GM23248 (cell line): ENCODE data around the gene TRPM2.

Source experiments
- EZH2 ChIP-seq: fragments of 200-600 bp; sonication (generic); IDR thresholded peaks from 2 replicates; pipeline ENCODE4 v1.6.1; 2018; ENCODE audit warnings: antibody characterized with exemption, mild to moderate bottlenecking; ENCODE audit not compliant: insufficient read depth, poor library complexity, severe bottlenecking
- EZH2phosphoT487 ChIP-seq: fragments of 200-600 bp; sonication (generic); IDR thresholded peaks from 2 replicates; pipeline ENCODE4 v1.6.1; 2018; ENCODE audit warnings: antibody characterized with exemption, moderate library complexity, mild to moderate bottlenecking, low read depth; ENCODE audit not compliant: insufficient read depth

DNA sequence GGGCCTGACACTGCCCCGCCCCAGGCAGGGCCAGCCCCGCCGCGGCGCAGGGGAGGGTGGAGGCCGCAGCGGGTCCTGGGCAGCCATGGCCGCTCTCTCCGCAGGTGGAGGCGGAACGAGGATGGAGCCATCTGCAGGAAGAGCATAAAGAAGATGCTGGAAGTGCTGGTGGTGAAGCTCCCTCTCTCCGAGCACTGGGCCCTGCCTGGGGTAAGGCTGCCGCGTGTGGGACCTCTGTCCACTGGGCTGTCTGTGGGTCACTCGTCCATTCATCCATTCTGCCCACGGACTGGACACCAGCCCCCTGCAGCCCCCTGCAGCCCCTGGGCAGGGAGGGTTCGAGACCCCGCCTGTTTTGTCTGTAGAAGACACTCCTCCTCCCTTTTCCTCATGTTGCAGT, 83.5 kb downstream of the TRPM2 start:
- TF ChIP-seq EZH2phosphoT487, result no peak
- no peak for TF ChIP-seq EZH2
